Transverse colon (tissue), 4 donors: ENCODE results near the gene LRRC42.

Source experiments
- EP300 ChIP-seq: sonication (generic); formaldehyde crosslinking; IDR thresholded peaks from one replicate; pipeline ENCODE4 v1.6.1; 2017; ENCODE audit warnings: antibody characterized with exemption, low read depth
- POLR2A ChIP-seq: fragments of 450-650 bp; IDR thresholded peaks from one replicate; pipeline ENCODE4 v1.6.1; 2016; ENCODE audit warnings: antibody characterized with exemption, mild to moderate bottlenecking, moderate library complexity
- POLR2AphosphoS5 ChIP-seq, 3 donors: sonication (generic); formaldehyde crosslinking; IDR thresholded peaks; one replicate each; pipeline ENCODE4 v1.6.1; 2016; ENCODE audit warnings: antibody characterized with exemption in 3 of 3
- TF ChIP-seq, protein P1 (sequence below), 5 experiments: fragments of 200-600 bp in 3 of 5; fragments of 450-650 bp in 2 of 5; sonication (generic) in 3 of 5; IDR thresholded peaks; 1 replicate in 2 of 5; 2 replicates in 3 of 5; pipeline ENCODE4 v1.5.1; 2016 to 2017; ENCODE audit warnings: antibody characterized with exemption in 5 of 5, inconsistent platforms in 3 of 5, mild to moderate bottlenecking in 2 of 5, moderate library complexity in 1 of 5

- TF ChIP-seq, protein P1, sequence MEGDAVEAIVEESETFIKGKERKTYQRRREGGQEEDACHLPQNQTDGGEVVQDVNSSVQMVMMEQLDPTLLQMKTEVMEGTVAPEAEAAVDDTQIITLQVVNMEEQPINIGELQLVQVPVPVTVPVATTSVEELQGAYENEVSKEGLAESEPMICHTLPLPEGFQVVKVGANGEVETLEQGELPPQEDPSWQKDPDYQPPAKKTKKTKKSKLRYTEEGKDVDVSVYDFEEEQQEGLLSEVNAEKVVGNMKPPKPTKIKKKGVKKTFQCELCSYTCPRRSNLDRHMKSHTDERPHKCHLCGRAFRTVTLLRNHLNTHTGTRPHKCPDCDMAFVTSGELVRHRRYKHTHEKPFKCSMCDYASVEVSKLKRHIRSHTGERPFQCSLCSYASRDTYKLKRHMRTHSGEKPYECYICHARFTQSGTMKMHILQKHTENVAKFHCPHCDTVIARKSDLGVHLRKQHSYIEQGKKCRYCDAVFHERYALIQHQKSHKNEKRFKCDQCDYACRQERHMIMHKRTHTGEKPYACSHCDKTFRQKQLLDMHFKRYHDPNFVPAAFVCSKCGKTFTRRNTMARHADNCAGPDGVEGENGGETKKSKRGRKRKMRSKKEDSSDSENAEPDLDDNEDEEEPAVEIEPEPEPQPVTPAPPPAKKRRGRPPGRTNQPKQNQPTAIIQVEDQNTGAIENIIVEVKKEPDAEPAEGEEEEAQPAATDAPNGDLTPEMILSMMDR (IDR thresholded peaks at IDR 0.05): no peak
- TF ChIP-seq POLR2AphosphoS5 (IDR thresholded peaks at IDR 0.05) (no peak), POLR2A (no peak), EP300 (no peak)
Measured at GRCh38 chr1:53918343-53918742, 27.8 kb upstream of the LRRC42 start.
